H1 (cell line): Measurements from ENCODE around the gene GJA10. TPM values are rescaled to one million over a fixed set of nuclear protein-coding genes. Genes with fewer than 3 reads are reported as not detected.
A peak's percentile ranks its signal among the peaks of the same experiment; 100 is the strongest.

Source experiments
- CTCF ChIA-PET: fragments of 300-600 bp; sonication (Branson Sonifier 250); formaldehyde crosslinking; loops from one replicate; lab custom pipeline; 2021; ENCODE audit not compliant: partially characterized antibody; lab: Charles Lee
- POLR2A ChIA-PET: fragments of 300-600 bp; sonication (Branson Sonifier 250); formaldehyde crosslinking; loops from one replicate; lab custom pipeline; 2021; ENCODE audit warnings: inconsistent platforms; ENCODE audit not compliant: partially characterized antibody; lab: Charles Lee
- DNase-seq, 2 experiments: peaks; one replicate each; pipeline versions ENCODE4 v3.0.0 to v3.0.0-alpha.2; 2010 to 2022; ENCODE audit warnings: low spot score in 2 of 2, low read depth in 1 of 2, mixed read lengths in 1 of 2
- FAIRE-seq: peaks from 2 replicates; lab custom pipeline; 2011; peaks lifted over from hg19 to GRCh38; lab: Jason Lieb, UNC
- H2AFZ ChIP-seq: 2 replicates; pipeline ENCODE4 v1.8.1; 2012; ENCODE audit warnings: low read length, inconsistent platforms
- H2AK5ac ChIP-seq: 2 replicates; pipeline ENCODE4 v1.6.1; 2013; ENCODE audit warnings: low read depth, low read length
- H2BK120ac ChIP-seq: replicated peaks from 2 replicates; pipeline ENCODE3; 2013; ENCODE audit warnings: low read depth, low read length, inconsistent platforms
- H2BK12ac ChIP-seq: 2 replicates; pipeline ENCODE4 v1.6.1; 2013; ENCODE audit warnings: low read depth, low read length
- H2BK15ac ChIP-seq: 2 replicates; pipeline ENCODE4 v1.6.1; 2013; ENCODE audit warnings: low read length
- H2BK20ac ChIP-seq: 2 replicates; pipeline ENCODE4 v1.6.1; 2013; ENCODE audit warnings: low read length
- H2BK5ac ChIP-seq: 2 replicates; pipeline ENCODE4 v1.6.1; 2013; ENCODE audit warnings: low read depth, low read length
- H3K14ac ChIP-seq: 2 replicates; pipeline ENCODE4 v1.6.1; 2013; ENCODE audit warnings: inconsistent platforms; ENCODE audit not compliant: insufficient read length
- H3K18ac ChIP-seq: 2 replicates; pipeline ENCODE4 v1.6.1; 2013; ENCODE audit warnings: low read length; ENCODE audit errors: extremely low read depth
- H3K23ac ChIP-seq: 2 replicates; pipeline ENCODE4 v1.6.1; 2013; ENCODE audit warnings: inconsistent platforms; ENCODE audit not compliant: insufficient read length
- H3K23me2 ChIP-seq: 2 replicates; pipeline ENCODE4 v1.6.1; 2013; ENCODE audit warnings: low read depth, low read length
- H3K27ac ChIP-seq: 2 replicates; pipeline ENCODE4 v1.6.1; 2011; ENCODE audit warnings: low read depth, low read length, inconsistent platforms
- H3K27me3 ChIP-seq, 4 experiments: replicated peaks in 1 of 4; 1 replicate in 1 of 4; 2 replicates in 3 of 4; pipeline versions ENCODE4 v1.6.1 to v1.8.1; 2011 to 2013; ENCODE audit warnings: low read length in 3 of 4, mild to moderate bottlenecking in 3 of 4, inconsistent platforms in 2 of 4, mixed read lengths in 2 of 4, moderate library complexity in 1 of 4; ENCODE audit not compliant: control insufficient read depth in 3 of 4, insufficient read depth in 3 of 4; ENCODE audit errors: extremely low read depth in 1 of 4
- H3K36me3 ChIP-seq, 4 experiments: 2 replicates each; pipeline versions ENCODE4 v1.6.1 to v1.8.1; 2011 to 2013; ENCODE audit warnings: mild to moderate bottlenecking in 4 of 4, low read length in 3 of 4, moderate library complexity in 2 of 4, control low read depth in 1 of 4, inconsistent platforms in 1 of 4; ENCODE audit not compliant: insufficient read depth in 4 of 4, control insufficient read depth in 2 of 4
- H3K4ac ChIP-seq: replicated peaks from 2 replicates; pipeline ENCODE3; 2013; ENCODE audit warnings: low read length, low read depth, mixed read lengths, inconsistent platforms; ENCODE audit not compliant: insufficient read length
- H3K4me1 ChIP-seq, 4 experiments: replicated peaks in 1 of 4; 1 replicate in 1 of 4; 2 replicates in 3 of 4; pipeline versions ENCODE4 v1.6.1 to v1.8.1; 2011 to 2013; ENCODE audit warnings: low read length in 3 of 4, inconsistent platforms in 2 of 4, mixed read lengths in 1 of 4; ENCODE audit not compliant: insufficient read depth in 4 of 4, control insufficient read depth in 3 of 4
- H3K4me2 ChIP-seq, 2 experiments: 2 replicates each; pipeline versions ENCODE4 v1.6.1 to v1.8.1; 2011 to 2013; ENCODE audit warnings: low read depth in 2 of 2, low read length in 2 of 2, control low read depth in 1 of 2, inconsistent platforms in 1 of 2, mild to moderate bottlenecking in 1 of 2; ENCODE audit not compliant: insufficient read depth in 1 of 2
- H3K4me3 ChIP-seq, 4 experiments: fragments of 200-600, 300-600 bp in 1 of 4; sonication (generic), shearing (Covaris generic), sonication (Bioruptor Twin) in 1 of 4; 2 replicates each; pipeline versions ENCODE4 v1.5.1 to v1.8.1; 2011 to 2016; ENCODE audit warnings: low read length in 4 of 4, low read depth in 3 of 4, control low read depth in 2 of 4, inconsistent platforms in 2 of 4, mild to moderate bottlenecking in 2 of 4, mixed read lengths in 1 of 4, moderate library complexity in 1 of 4; ENCODE audit not compliant: insufficient read depth in 2 of 4; ENCODE audit errors: extremely low read depth in 1 of 4
- H3K56ac ChIP-seq: replicated peaks from 2 replicates; pipeline ENCODE3; 2013; ENCODE audit warnings: low read depth, mild to moderate bottlenecking, mixed read lengths, low read length, inconsistent platforms; ENCODE audit not compliant: insufficient read length
- H3K79me1 ChIP-seq: 2 replicates; pipeline ENCODE4 v1.6.1; 2013; ENCODE audit warnings: low read depth, low read length, control low read depth
- H3K79me2 ChIP-seq, 2 experiments: 2 replicates each; pipeline versions ENCODE4 v1.6.1 to v1.8.1; 2012 to 2013; ENCODE audit warnings: low read length in 2 of 2, mild to moderate bottlenecking in 2 of 2, inconsistent platforms in 1 of 2; ENCODE audit not compliant: insufficient read depth in 2 of 2, control insufficient read depth in 1 of 2
- H3K9ac ChIP-seq, 4 experiments: replicated peaks in 1 of 4; 1 replicate in 1 of 4; 2 replicates in 3 of 4; pipeline versions ENCODE4 v1.6.1 to v1.8.1; 2011 to 2013; ENCODE audit warnings: low read depth in 3 of 4, low read length in 3 of 4, control low read depth in 2 of 4, mild to moderate bottlenecking in 2 of 4, moderate library complexity in 2 of 4, inconsistent platforms in 1 of 4; ENCODE audit errors: extremely low read depth in 1 of 4
- H3K9me3 ChIP-seq, 2 experiments: 2 replicates each; pipeline versions ENCODE4 v1.6.1 to v1.8.1; 2012 to 2013; ENCODE audit warnings: mild to moderate bottlenecking in 2 of 2, moderate library complexity in 2 of 2, control low read depth in 1 of 2, inconsistent platforms in 1 of 2, low read depth in 1 of 2, low read length in 1 of 2, mixed read lengths in 1 of 2; ENCODE audit not compliant: insufficient read depth in 2 of 2
- H4K20me1 ChIP-seq, 2 experiments: replicated peaks in 1 of 2; 2 replicates each; pipeline versions ENCODE3 to v1.8.1; 2011 to 2013; ENCODE audit warnings: inconsistent platforms in 2 of 2, low read length in 2 of 2, mild to moderate bottlenecking in 1 of 2; ENCODE audit not compliant: insufficient read depth in 2 of 2, control insufficient read depth in 1 of 2
- H4K5ac ChIP-seq: 2 replicates; pipeline ENCODE4 v1.6.1; 2013; ENCODE audit warnings: low read length, low read depth, mixed read lengths, inconsistent platforms; ENCODE audit not compliant: insufficient read length
- H4K8ac ChIP-seq: 2 replicates; pipeline ENCODE4 v1.8.0; 2013; ENCODE audit warnings: mild to moderate bottlenecking, moderate library complexity, low read length, inconsistent platforms; ENCODE audit not compliant: insufficient read depth; ENCODE audit errors: extremely low read depth
- H4K91ac ChIP-seq: replicated peaks from 2 replicates; pipeline ENCODE3; 2013; ENCODE audit warnings: low read length, mixed read lengths, inconsistent platforms; ENCODE audit not compliant: insufficient read length
- CTCF ChIP-seq, 3 experiments: IDR thresholded peaks; 1 replicate in 2 of 3; 2 replicates in 1 of 3; pipeline versions ENCODE4 v1.5.1 to v1.6.1; 2011; ENCODE audit warnings: low read length in 3 of 3, mild to moderate bottlenecking in 3 of 3, inconsistent platforms in 2 of 3, low read depth in 1 of 3, moderate library complexity in 1 of 3; ENCODE audit not compliant: insufficient read depth in 1 of 3; ENCODE audit errors: control extremely low read depth in 1 of 3
- JUND ChIP-seq: IDR thresholded peaks from 2 replicates; pipeline ENCODE4 v1.6.1; 2011; ENCODE audit warnings: mild to moderate bottlenecking, improper control_type of control experiment, low read length
- RAD21 ChIP-seq, 2 experiments: IDR thresholded peaks in 1 of 2; conservative IDR thresholded peaks in 1 of 2; 2 replicates each; pipeline ENCODE4 v1.6.1; 2011; ENCODE audit warnings: low read depth in 2 of 2, low read length in 2 of 2, improper control_type of control experiment in 1 of 2, inconsistent platforms in 1 of 2, mild to moderate bottlenecking in 1 of 2, moderate library complexity in 1 of 2
- WGBS, 2 experiments: shearing (Covaris generic) in 1 of 2; methylation state at CpG; one replicate each; pipeline versions ENCODE4 v1.1.6 to v1.1.7; 2013 to 2015; ENCODE audit warnings: low lambda C conversion rate in 2 of 2, mixed read lengths in 2 of 2, inconsistent platforms in 1 of 2, low coverage in 1 of 2, missing lambda C conversion rate in 1 of 2; ENCODE audit not compliant: insufficient replicate concordance in 2 of 2, insufficient coverage in 1 of 2, insufficient read length in 1 of 2; ENCODE audit errors: extremely low coverage in 1 of 2, missing lambda C conversion rate in 1 of 2; 5-methylcytosine and 5-hydroxymethylcytosine counted together
- polyA plus RNA-seq, 7 experiments: library from polyadenylated mRNA; depleted of rRNA in 3 of 7; stranded (reverse) in 5 of 7; unstranded in 2 of 7; fragments of >200 nt in 5 of 7; fragments of 200-250 nt in 2 of 7; gene quantifications; 1 replicate in 5 of 7; 2 replicates in 1 of 7; 4 replicates in 1 of 7; pipeline versions ENCODE4 v1.2.1 to v1.2.3, GENCODE V29; 2011 to 2013; ENCODE audit warnings: missing spikeins in 2 of 7, mixed read lengths in 2 of 7
- total RNA-seq: library from RNA; stranded (reverse); fragmentation: NEBNext Ultra II Directional; extraction: Animal tissue kit (Norgen Biotek cat#: 25700); gene quantifications from 2 replicates; pipeline ENCODE4 v1.2.1, GENCODE V29; 2021

GJA10 gene
- total and polyA plus RNA-seq, 2 of the 8 experiments (the other 6 are each of a cell fraction or from before 2014, with no cell fraction given) = 0.21 TPM; not detected in 1

- no peaks in the 10 kb centered on the region for H3K27me3 ChIP-seq
- H2AFZ ChIP-seq = no peak overlapping the region
- no peak overlapping the region for H3K4me3 ChIP-seq
- H2BK120ac ChIP-seq = no peak overlapping the region
- POLR2A ChIA-PET = interaction anchor here (1.2 kb wide), 1 partner anchor 37 kb away, joined by 3 read pairs; no protein-coding TSS in a partner anchor
- no peak overlapping the region for H3K56ac ChIP-seq
- no peak overlapping the region for H2BK12ac ChIP-seq
- 0 out of 2 replicates have a peak overlapping the region, but pooled peaks have one; percentile 17 for H2BK5ac ChIP-seq
- H4K20me1 ChIP-seq = no peaks in the 10 kb centered on the region
- no peak for DNase-seq
- H3K23ac ChIP-seq = no peak overlapping the region
- H3K4me2 ChIP-seq = no peak overlapping the region
- H3K4me1 ChIP-seq = no peaks in the 10 kb centered on the region; a peak in 1 of 7 replicates
- H3K23me2 ChIP-seq = no peaks in the 10 kb centered on the region
- H3K4ac ChIP-seq = no peak overlapping the region
- no peak overlapping the region for H2AK5ac ChIP-seq
- no peak overlapping the region for H2BK20ac ChIP-seq
- no peaks in the 10 kb centered on the region for H3K79me2 ChIP-seq
- H2BK15ac ChIP-seq = no peak overlapping the region
- TF ChIP-seq JUND = no peak
- TF ChIP-seq CTCF (IDR thresholded peaks at IDR 0.05; ENCODE audit: control extremely low read depth in 1 of 3, insufficient read depth in 1 of 3, low read depth in 1 of 3, low read length in 3 of 3) = peak in 1 of 3 experiments; percentile 12; a peak in 1 of 4 replicates
- TF ChIP-seq RAD21 (IDR thresholded peaks at IDR 0.05 in 1 of 2, conservative IDR thresholded peaks at IDR 0.05 in 1 of 2; ENCODE audit: low read depth in 2 of 2, low read length in 2 of 2) = 0 out of 4 replicates have a peak, but pooled peaks of 1 of the 2 experiments have one; percentile 3
- no peak overlapping the region for H4K8ac ChIP-seq
- no peak overlapping the region for H3K9ac ChIP-seq
- H3K27ac ChIP-seq = no peak overlapping the region
- H3K18ac ChIP-seq = no peak overlapping the region
- no peaks in the 10 kb centered on the region for H3K9me3 ChIP-seq
- no peak for FAIRE-seq
- no peak overlapping the region for H4K5ac ChIP-seq
- H4K91ac ChIP-seq = no peak overlapping the region
- CTCF ChIA-PET = interaction anchor here (1.1 to 1.6 kb wide), 3 partner anchors 10 to 458 kb away, joined by 3 to 7 read pairs (median 4); no protein-coding TSS in a partner anchor
- H3K36me3 ChIP-seq = peaks cover 0 to 5% (median 0%) of the 10 kb centered on the region in 4 experiments; a peak in 1 of 8 replicates
- no peaks in the 10 kb centered on the region for H3K79me1 ChIP-seq
- 84% methylated on average over 19 of the region's 19 CpGs; no CpG with 5 or more reads in 1 of the 2 experiments for WGBS, 2 experiments
- no peak overlapping the region for H3K14ac ChIP-seq
Observed at GRCh38 chr6:89934685-89935366, 40.6 kb downstream of the GJA10 start.
